Mesenchymal stem cell (in vitro differentiated cells and primary cell): Measurements from ENCODE around the gene PARD3B.

Experiments used
- DNase-seq: peaks from one replicate; pipeline ENCODE4 v3.0.0-alpha.2; 2013
- H2AFZ ChIP-seq: one replicate; pipeline ENCODE4 v1.6.1; 2013; ENCODE audit warnings: low read depth, mild to moderate bottlenecking, control low read depth, inconsistent platforms, low read length, moderate library complexity
- H2AK5ac ChIP-seq: 2 replicates; pipeline ENCODE4 v1.6.1; 2013; ENCODE audit warnings: low read length, moderate library complexity, mild to moderate bottlenecking, inconsistent platforms; ENCODE audit not compliant: severe bottlenecking
- H2BK120ac ChIP-seq: one replicate; pipeline ENCODE4 v1.6.1; 2013; ENCODE audit warnings: low read depth, mild to moderate bottlenecking, inconsistent platforms, low read length, moderate library complexity
- H2BK12ac ChIP-seq, 2 experiments: one replicate each; pipeline ENCODE4 v1.6.1; 2013; ENCODE audit warnings: inconsistent platforms in 2 of 2, low read length in 2 of 2, mild to moderate bottlenecking in 2 of 2, moderate library complexity in 2 of 2, control low read depth in 1 of 2
- H2BK15ac ChIP-seq: one replicate; pipeline ENCODE4 v1.6.1; 2013; ENCODE audit warnings: mild to moderate bottlenecking, low read depth, inconsistent platforms; ENCODE audit not compliant: poor library complexity, severe bottlenecking
- H2BK5ac ChIP-seq: 2 replicates; pipeline ENCODE4 v1.6.1; 2013; ENCODE audit warnings: low read depth, mild to moderate bottlenecking, low read length, control low read depth, inconsistent platforms; ENCODE audit not compliant: poor library complexity, severe bottlenecking
- H3K14ac ChIP-seq, 2 experiments: one replicate each; pipeline ENCODE4 v1.6.1; 2013; ENCODE audit warnings: inconsistent platforms in 2 of 2, low read length in 2 of 2, control low read depth in 1 of 2, mild to moderate bottlenecking in 1 of 2, moderate library complexity in 1 of 2
- H3K18ac ChIP-seq, 2 experiments: one replicate each; pipeline ENCODE4 v1.6.1; 2013; ENCODE audit warnings: inconsistent platforms in 2 of 2, low read length in 2 of 2, control low read depth in 1 of 2, low read depth in 1 of 2, mild to moderate bottlenecking in 1 of 2
- H3K23ac ChIP-seq, 2 experiments: one replicate each; pipeline ENCODE4 v1.6.1; 2013; ENCODE audit warnings: inconsistent platforms in 2 of 2, low read length in 2 of 2, mild to moderate bottlenecking in 2 of 2, moderate library complexity in 2 of 2, control low read depth in 1 of 2
- H3K27ac ChIP-seq: 2 replicates; pipeline ENCODE4 v1.5.1; 2013; ENCODE audit warnings: mild to moderate bottlenecking, moderate library complexity, low read length, control low read depth, inconsistent platforms; ENCODE audit not compliant: poor library complexity, severe bottlenecking
- H3K27me3 ChIP-seq, 2 experiments: 2 replicates each; pipeline versions ENCODE4 v1.6.1 to v1.7.0; 2013; ENCODE audit warnings: low read length in 2 of 2, mild to moderate bottlenecking in 2 of 2, moderate library complexity in 2 of 2, control low read depth in 1 of 2, inconsistent platforms in 1 of 2; ENCODE audit not compliant: control insufficient read depth in 1 of 2, insufficient read depth in 1 of 2
- H3K36me3 ChIP-seq, 2 experiments: 2 replicates each; pipeline versions ENCODE4 v1.6.1 to v1.7.0; 2013; ENCODE audit warnings: low read length in 2 of 2, control low read depth in 1 of 2, inconsistent platforms in 1 of 2, low read depth in 1 of 2, mild to moderate bottlenecking in 1 of 2; ENCODE audit not compliant: insufficient read depth in 2 of 2, control insufficient read depth in 1 of 2
- H3K4ac ChIP-seq, 2 experiments: one replicate each; pipeline ENCODE4 v1.6.1; 2013; ENCODE audit warnings: inconsistent platforms in 2 of 2, low read length in 2 of 2, mild to moderate bottlenecking in 2 of 2, moderate library complexity in 2 of 2, control low read depth in 1 of 2, low read depth in 1 of 2
- H3K4me1 ChIP-seq: 2 replicates; pipeline ENCODE4 v1.6.1; 2013; ENCODE audit warnings: low read depth, low read length, control low read depth; ENCODE audit not compliant: control insufficient read depth, insufficient read depth
- H3K4me2 ChIP-seq: 2 replicates; pipeline ENCODE4 v1.6.1; 2013; ENCODE audit warnings: low read length, mild to moderate bottlenecking, inconsistent platforms; ENCODE audit not compliant: poor library complexity, severe bottlenecking
- H3K4me3 ChIP-seq, 2 experiments: 2 replicates each; pipeline versions ENCODE4 v1.5.1 to v1.7.0; 2013; ENCODE audit warnings: low read length in 2 of 2, mild to moderate bottlenecking in 2 of 2, control low read depth in 1 of 2, low read depth in 1 of 2; ENCODE audit not compliant: insufficient read depth in 1 of 2
- H3K79me1 ChIP-seq: replicated peaks from 2 replicates; pipeline ENCODE4 v1.6.1; 2013; ENCODE audit warnings: mild to moderate bottlenecking, control low read depth, low read length, inconsistent platforms; ENCODE audit not compliant: poor library complexity, severe bottlenecking
- H3K9ac ChIP-seq: 2 replicates; pipeline ENCODE4 v1.7.0; 2013; ENCODE audit warnings: mild to moderate bottlenecking, low read length, moderate library complexity
- H3K9me3 ChIP-seq: 2 replicates; pipeline ENCODE4 v1.7.0; 2013; ENCODE audit warnings: mild to moderate bottlenecking, low read length; ENCODE audit not compliant: control insufficient read depth
- H4K8ac ChIP-seq: one replicate; pipeline ENCODE4 v1.6.1; 2013; ENCODE audit warnings: inconsistent platforms, mild to moderate bottlenecking, low read length, moderate library complexity
- H4K91ac ChIP-seq: one replicate; pipeline ENCODE4 v1.6.1; 2013; ENCODE audit warnings: mild to moderate bottlenecking, low read length, inconsistent platforms
- WGBS: methylation state at CpG from one replicate; pipeline ENCODE4 v1.1.7; 2013; ENCODE audit warnings: mixed read lengths; 5-methylcytosine and 5-hydroxymethylcytosine counted together

Gene PARD3B

DNA sequence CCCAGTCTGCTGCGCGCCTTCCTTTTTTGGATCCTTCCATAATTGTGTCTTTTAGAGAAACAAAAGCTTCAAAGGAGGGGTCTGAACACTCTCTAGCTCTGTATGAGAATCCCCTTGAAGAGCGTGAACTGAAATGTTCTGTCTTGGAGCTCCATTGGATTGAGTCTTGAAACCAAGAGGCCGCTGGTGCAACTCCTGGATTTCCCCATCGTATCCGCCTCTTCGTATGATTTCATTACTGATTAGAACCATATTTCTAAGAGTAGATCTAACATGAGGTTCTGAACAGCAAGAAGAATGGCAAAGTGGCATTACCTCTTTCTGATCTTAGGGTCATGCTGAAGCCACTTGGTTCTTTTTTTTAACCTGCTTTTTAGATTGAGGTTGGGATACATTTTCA is 1105.7 kb downstream of the PARD3B start:
- Histone ChIP-seq H3K4me1 (peaks cover 4% of the 10 kb centered on the region), H3K9ac (peak overlapping the region; percentile 66), H2BK15ac (no peak overlapping the region), H3K36me3 (no peaks in the 10 kb centered on the region), H3K23ac (no peak overlapping the region), H3K4me2 (no peak overlapping the region), H3K14ac (peak overlapping the region in 1 of 2 experiments; percentile 55), H2AK5ac (no peak overlapping the region), H2AFZ (no peak overlapping the region), H3K18ac (no peak overlapping the region), H3K27me3 (no peaks in the 10 kb centered on the region), H3K4me3 (no peak overlapping the region), H3K27ac (no peak overlapping the region), H4K91ac (no peak overlapping the region), H2BK120ac (no peak overlapping the region), H4K8ac (no peak overlapping the region), H3K79me1 (no peaks in the 10 kb centered on the region), H3K9me3 (no peaks in the 10 kb centered on the region), H2BK12ac (no peak overlapping the region), H2BK5ac (no peak overlapping the region), H3K4ac (no peak overlapping the region)
- no peak for DNase-seq
- 97% methylated on average over 6 of the region's 7 CpGs for WGBS

DNA sequence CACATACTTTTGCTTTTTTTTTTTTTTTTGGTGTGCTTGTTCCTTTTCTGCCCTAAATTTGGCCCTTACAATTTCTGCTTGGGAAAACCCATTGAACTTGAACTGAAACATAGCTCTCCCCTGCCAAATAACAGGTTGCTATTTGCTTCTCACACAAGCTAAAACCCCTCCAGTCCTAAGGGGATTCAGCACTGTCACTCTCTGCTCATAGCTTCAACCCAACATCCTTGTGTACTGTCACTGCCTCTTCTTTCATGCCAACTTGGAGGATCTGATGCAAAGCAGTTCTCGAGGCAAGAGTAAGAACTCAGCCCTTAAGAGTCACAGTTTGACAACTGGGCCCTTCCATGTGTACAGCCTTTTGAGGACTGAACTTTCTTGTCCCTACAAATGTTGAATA is 1106.4 kb downstream of the PARD3B start:
- 0% methylated on average over 1 of the region's 1 CpG for WGBS
- H4K8ac ChIP-seq, result no peak overlapping the region
- H3K4me3 ChIP-seq, result no peak overlapping the region
- no peak overlapping the region for H2BK5ac ChIP-seq
- H3K36me3 ChIP-seq, result no peaks in the 10 kb centered on the region
- DNase-seq, result no peak
- no peak overlapping the region for H3K4me2 ChIP-seq
- H3K9me3 ChIP-seq, result no peaks in the 10 kb centered on the region
- no peak overlapping the region for H2AFZ ChIP-seq
- no peak overlapping the region for H4K91ac ChIP-seq
- H3K18ac ChIP-seq, result no peak overlapping the region
- H3K4me1 ChIP-seq, result peaks cover 4% of the 10 kb centered on the region
- H3K4ac ChIP-seq, result no peak overlapping the region
- H3K27ac ChIP-seq, result no peak overlapping the region
- H3K14ac ChIP-seq, result no peak overlapping the region
- H3K9ac ChIP-seq, result no peak overlapping the region
- H2BK12ac ChIP-seq, result no peak overlapping the region
- no peak overlapping the region for H2BK15ac ChIP-seq
- no peak overlapping the region for H3K23ac ChIP-seq
- no peaks in the 10 kb centered on the region for H3K27me3 ChIP-seq
- no peaks in the 10 kb centered on the region for H3K79me1 ChIP-seq
- no peak overlapping the region for H2BK120ac ChIP-seq
- no peak overlapping the region for H2AK5ac ChIP-seq

DNA sequence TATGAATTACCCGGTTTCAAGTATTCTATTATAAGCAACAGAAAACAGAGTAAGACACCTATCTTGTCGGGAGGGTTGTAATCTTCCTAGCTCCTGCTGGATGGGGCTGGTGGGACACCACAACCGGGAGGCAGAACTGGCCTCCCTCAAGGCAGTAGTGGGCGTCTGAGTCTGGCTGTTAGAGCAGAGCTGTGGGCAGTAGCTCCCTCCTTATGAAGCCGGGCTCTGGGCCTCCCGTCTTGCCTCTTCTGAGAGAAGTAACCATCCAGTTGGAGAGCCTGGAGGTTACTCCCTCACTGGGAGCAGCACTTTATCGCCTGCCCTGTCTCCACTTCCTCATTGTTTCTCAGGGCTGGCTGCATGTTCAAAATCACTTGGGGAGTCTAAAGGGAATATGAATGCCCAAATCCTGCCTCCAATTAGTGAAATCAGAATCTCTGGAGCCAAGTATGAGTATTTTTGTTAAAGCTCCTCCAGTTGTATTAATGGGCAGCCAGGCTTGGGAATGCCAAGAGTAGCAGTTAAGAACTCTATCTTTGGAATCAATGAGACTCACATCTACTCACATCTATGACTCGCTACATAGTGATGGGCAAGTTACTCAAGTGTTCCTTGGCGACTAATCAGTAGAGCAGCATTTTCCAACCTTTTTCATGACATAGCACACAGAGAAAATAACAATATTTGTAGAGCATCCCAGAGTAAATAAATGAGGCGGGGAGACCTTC is 1109.8 kb downstream of the PARD3B start:
- no peaks in the 10 kb centered on the region for H3K9me3 ChIP-seq
- no peak overlapping the region for H2BK5ac ChIP-seq
- H3K4me3 ChIP-seq, result no peak overlapping the region
- H2AK5ac ChIP-seq, result no peak overlapping the region
- no peak overlapping the region for H4K8ac ChIP-seq
- DNase-seq, result peak; percentile 70
- H3K18ac ChIP-seq, result no peak overlapping the region
- no peak overlapping the region for H3K27ac ChIP-seq
- H2BK120ac ChIP-seq, result no peak overlapping the region
- no peak overlapping the region for H3K4ac ChIP-seq
- no peaks in the 10 kb centered on the region for H3K79me1 ChIP-seq
- 92% methylated on average over 9 of the region's 10 CpGs for WGBS
- no peak overlapping the region for H3K4me2 ChIP-seq
- no peak overlapping the region for H2BK12ac ChIP-seq
- H3K9ac ChIP-seq, result peak overlapping the region; percentile 46
- H3K4me1 ChIP-seq, result peaks cover 4% of the 10 kb centered on the region
- no peak overlapping the region for H3K14ac ChIP-seq
- H3K27me3 ChIP-seq, result peaks cover 0 to 6% of the 10 kb centered on the region in 2 experiments
- no peak overlapping the region for H2BK15ac ChIP-seq
- H3K23ac ChIP-seq, result no peak overlapping the region
- no peak overlapping the region for H2AFZ ChIP-seq
- H3K36me3 ChIP-seq, result no peaks in the 10 kb centered on the region
- no peak overlapping the region for H4K91ac ChIP-seq

DNA sequence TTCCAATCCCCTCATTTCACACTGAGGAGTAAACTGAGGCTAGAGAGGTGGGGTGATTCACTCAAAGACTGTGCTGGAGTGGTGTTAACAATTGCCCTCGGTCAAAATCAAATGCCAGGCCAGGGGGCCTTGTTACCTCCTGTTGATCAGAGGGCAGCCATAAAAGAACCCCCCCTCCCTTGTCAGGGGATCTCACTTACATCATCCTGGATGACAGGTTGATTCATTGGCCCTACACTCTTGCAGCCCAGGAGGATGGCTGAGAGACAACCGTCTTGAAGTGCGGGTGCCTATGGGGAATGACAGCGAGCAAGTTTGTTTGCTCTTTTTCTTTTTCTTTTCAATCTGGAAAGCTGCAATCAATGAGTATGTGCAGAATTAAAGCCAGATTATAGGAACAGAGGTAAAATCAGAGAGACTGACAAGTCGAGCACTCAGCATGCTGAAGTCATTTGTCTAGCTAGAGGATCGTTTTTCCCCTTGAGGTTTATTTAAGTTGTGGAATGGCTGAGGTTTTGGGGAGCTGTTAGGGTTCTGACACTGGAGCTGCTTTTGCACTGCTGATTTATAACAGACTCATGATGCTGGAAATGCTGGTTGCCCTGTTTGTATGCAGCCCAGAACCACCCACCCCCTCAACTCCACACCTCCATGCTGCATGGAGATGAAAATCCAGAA is 1110.6 kb downstream of the PARD3B start:
- 63% methylated on average over 6 of the region's 6 CpGs for WGBS

More for the DNA sequence above, 1110.6 kb downstream of the PARD3B start:
- Histone ChIP-seq H2BK15ac (no peak overlapping the region), H4K8ac (no peak overlapping the region), H3K9me3 (no peaks in the 10 kb centered on the region), H3K27me3 (peaks cover 0 to 6% of the 10 kb centered on the region in 2 experiments), H3K23ac (no peak overlapping the region), H2BK120ac (no peak overlapping the region), H3K14ac (no peak overlapping the region), H3K9ac (peak overlapping the region; percentile 46), H3K4me1 (peaks cover 3% of the 10 kb centered on the region), H4K91ac (no peak overlapping the region), H3K4me3 (peak overlapping the region in 1 of 2 experiments; percentile 6), H3K18ac (no peak overlapping the region), H3K36me3 (no peaks in the 10 kb centered on the region), H2AK5ac (no peak overlapping the region), H2BK12ac (peak overlapping the region in 1 of 2 experiments; percentile 21), H2AFZ (no peak overlapping the region), H3K79me1 (no peaks in the 10 kb centered on the region), H2BK5ac (no peak overlapping the region), H3K4me2 (no peak overlapping the region), H3K27ac (no peak overlapping the region), H3K4ac (no peak overlapping the region)
- DNase-seq, result no peak
